SK-N-SH treated with all-trans-retinoic acid at 6 μM for 48 hours (cell line): ENCODE results near the gene CIAPIN1.

Source experiments
- GLIS3 ChIP-seq: fragments of 250-450 bp; sonication (Bioruptor Pico); IDR thresholded peaks from 2 replicates; pipeline ENCODE4 v1.5.0; 2020; ENCODE audit warnings: mild to moderate bottlenecking, moderate library complexity
- TF ChIP-seq, protein P1 (sequence below): fragments of 250-450 bp; sonication (Bioruptor Pico); IDR thresholded peaks from 2 replicates; pipeline ENCODE4 v1.5.1; 2021; ENCODE audit warnings: mild to moderate bottlenecking, moderate library complexity

DNA sequence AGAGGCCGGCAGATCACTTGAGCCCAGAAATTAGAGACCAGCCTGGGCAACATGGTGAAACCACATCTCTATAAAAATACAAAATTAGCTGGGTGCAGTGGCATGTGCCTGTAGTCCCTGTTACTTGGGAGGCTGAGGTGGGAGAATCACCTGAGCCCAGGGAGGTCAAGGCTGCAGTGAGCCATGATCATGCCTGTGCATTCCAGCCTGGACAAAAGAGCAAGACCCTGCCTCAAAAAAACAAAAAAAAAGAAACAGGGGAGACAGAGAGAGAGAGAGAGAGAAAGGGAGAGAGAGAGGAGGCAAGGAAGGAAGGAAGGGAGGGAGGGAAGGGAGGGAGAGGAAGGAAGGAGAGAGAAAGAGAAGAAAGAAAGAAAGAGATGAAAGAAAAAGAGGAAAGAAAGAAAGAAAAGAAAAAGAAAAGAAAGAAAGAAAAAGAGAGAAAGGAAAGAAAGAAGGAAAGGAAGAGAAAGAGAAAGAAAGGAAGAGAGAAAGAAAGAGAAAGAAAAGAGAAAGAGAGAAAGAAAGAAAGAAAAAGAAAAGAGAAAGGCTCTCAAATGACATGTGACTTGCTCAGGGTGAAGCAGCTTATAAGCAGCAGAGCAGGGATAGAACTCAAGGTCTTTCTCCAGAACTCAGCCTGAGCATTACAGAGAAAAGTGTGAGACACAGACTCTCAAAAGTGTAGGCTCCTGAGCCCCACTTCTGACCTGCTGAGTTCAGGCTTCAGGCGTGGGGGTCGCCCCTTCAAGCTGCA, 59.4 kb downstream of the CIAPIN1 start:
- TF ChIP-seq, protein P1, sequence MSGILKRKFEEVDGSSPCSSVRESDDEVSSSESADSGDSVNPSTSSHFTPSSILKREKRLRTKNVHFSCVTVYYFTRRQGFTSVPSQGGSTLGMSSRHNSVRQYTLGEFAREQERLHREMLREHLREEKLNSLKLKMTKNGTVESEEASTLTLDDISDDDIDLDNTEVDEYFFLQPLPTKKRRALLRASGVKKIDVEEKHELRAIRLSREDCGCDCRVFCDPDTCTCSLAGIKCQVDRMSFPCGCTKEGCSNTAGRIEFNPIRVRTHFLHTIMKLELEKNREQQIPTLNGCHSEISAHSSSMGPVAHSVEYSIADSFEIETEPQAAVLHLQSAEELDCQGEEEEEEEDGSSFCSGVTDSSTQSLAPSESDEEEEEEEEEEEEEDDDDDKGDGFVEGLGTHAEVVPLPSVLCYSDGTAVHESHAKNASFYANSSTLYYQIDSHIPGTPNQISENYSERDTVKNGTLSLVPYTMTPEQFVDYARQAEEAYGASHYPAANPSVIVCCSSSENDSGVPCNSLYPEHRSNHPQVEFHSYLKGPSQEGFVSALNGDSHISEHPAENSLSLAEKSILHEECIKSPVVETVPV, result no peak
- TF ChIP-seq GLIS3 (CRISPR knock-in tag), result no peak
